HEK293 (cell line): Measurements from ENCODE around the gene S100A14.

Source experiments
- CTCF ChIA-PET: fragments of 350-600 bp; formaldehyde crosslinking; extraction: SDS; loops from one replicate; lab custom pipeline; 2021; ENCODE audit warnings: antibody characterized with exemption; lab: Yijun Ruan, JAX
- POLR2A ChIA-PET: fragments of 300-600 bp; formaldehyde crosslinking; extraction: SDS; loops from one replicate; lab custom pipeline; 2020; ENCODE audit warnings: antibody characterized with exemption, inconsistent platforms; lab: Yijun Ruan, JAX
- H3K27ac ChIP-seq: fragments of 200-500 bp; sonication (Bioruptor generic); 2 replicates; pipeline ENCODE4 v1.5.1; 2014; ENCODE audit warnings: low read depth, low read length, control low read depth, inconsistent platforms; ENCODE audit errors: extremely low read depth
- H3K36me3 ChIP-seq, 2 experiments: fragments of 200-500 bp in 1 of 2; sonication (Bioruptor generic) in 1 of 2; 1 replicate in 1 of 2; 2 replicates in 1 of 2; pipeline ENCODE4 v1.5.1; 2014 to 2017; ENCODE audit warnings: inconsistent platforms in 2 of 2, low read length in 2 of 2; ENCODE audit not compliant: control insufficient read depth in 2 of 2, insufficient read depth in 1 of 2
- H3K4me1 ChIP-seq: fragments of 200-500 bp; sonication (Bioruptor generic); 2 replicates; pipeline ENCODE4 v1.5.1; 2014; ENCODE audit warnings: mild to moderate bottlenecking, low read length, inconsistent platforms; ENCODE audit not compliant: control insufficient read depth, insufficient read depth
- H3K4me3 ChIP-seq: 2 replicates; pipeline ENCODE4 v1.5.1; 2011; ENCODE audit warnings: low read depth, mild to moderate bottlenecking, control low read depth, low read length, moderate library complexity
- H3K9me3 ChIP-seq: fragments of 200-500 bp; sonication (Bioruptor generic); 2 replicates; pipeline ENCODE4 v1.5.1; 2014; ENCODE audit warnings: low read depth, low read length, inconsistent platforms; ENCODE audit not compliant: control insufficient read depth, insufficient read depth
- HOXD13 ChIP-seq: sonication (generic); formaldehyde crosslinking; IDR thresholded peaks from 2 replicates; pipeline ENCODE4 v1.8.0; 2022; ENCODE audit warnings: missing genetic modification reagents, borderline replicate concordance
- KLF1 ChIP-seq: fragments of 450-650 bp; formaldehyde crosslinking; IDR thresholded peaks from 2 replicates; pipeline ENCODE4 v1.5.1; 2016; ENCODE audit warnings: missing biosample characterization, missing genetic modification characterization
- KLF9 ChIP-seq: fragments of 450-650 bp; formaldehyde crosslinking; IDR thresholded peaks from 2 replicates; pipeline ENCODE4 v1.5.1; 2016; ENCODE audit warnings: missing biosample characterization, missing genetic modification characterization, low read depth
- TSHZ1 ChIP-seq: fragments of 450-650 bp; formaldehyde crosslinking; IDR thresholded peaks from 2 replicates; pipeline ENCODE4 v1.5.1; 2016; ENCODE audit warnings: missing biosample characterization, missing genetic modification characterization, borderline replicate concordance
- WT1 ChIP-seq: fragments of 450-650 bp; formaldehyde crosslinking; IDR thresholded peaks from 2 replicates; pipeline ENCODE4 v1.5.1; 2016; ENCODE audit warnings: missing biosample characterization, missing genetic modification characterization
- ZNF132 ChIP-seq: fragments of 450-650 bp; formaldehyde crosslinking; IDR thresholded peaks from 2 replicates; pipeline ENCODE4 v1.5.1; 2017; ENCODE audit warnings: missing biosample characterization, missing genetic modification characterization, borderline replicate concordance
- ZNF133 ChIP-seq: fragments of 450-650 bp; formaldehyde crosslinking; IDR thresholded peaks from 2 replicates; pipeline ENCODE4 v1.5.1; 2016; ENCODE audit warnings: missing biosample characterization, missing genetic modification characterization
- ZNF140 ChIP-seq: fragments of 450-650 bp; formaldehyde crosslinking; IDR thresholded peaks from 2 replicates; pipeline ENCODE4 v1.5.1; 2016; ENCODE audit warnings: missing biosample characterization, missing genetic modification characterization
- ZNF169 ChIP-seq: fragments of 450-650 bp; formaldehyde crosslinking; IDR thresholded peaks from 2 replicates; pipeline ENCODE4 v1.5.1; 2016; ENCODE audit warnings: missing biosample characterization, missing genetic modification characterization
- ZNF175 ChIP-seq: fragments of 450-650 bp; formaldehyde crosslinking; IDR thresholded peaks from 2 replicates; pipeline ENCODE4 v1.5.1; 2016; ENCODE audit warnings: missing biosample characterization, missing genetic modification characterization
- ZNF211 ChIP-seq: fragments of 450-650 bp; formaldehyde crosslinking; IDR thresholded peaks from 2 replicates; pipeline ENCODE4 v1.5.1; 2016; ENCODE audit warnings: low read depth, missing biosample characterization, missing genetic modification characterization
- ZNF223 ChIP-seq: fragments of 450-650 bp; formaldehyde crosslinking; IDR thresholded peaks from 2 replicates; pipeline ENCODE4 v1.5.1; 2016; ENCODE audit warnings: missing biosample characterization, missing genetic modification characterization
- ZNF26 ChIP-seq: fragments of 450-650 bp; formaldehyde crosslinking; IDR thresholded peaks from 2 replicates; pipeline ENCODE4 v1.5.1; 2016; ENCODE audit warnings: missing biosample characterization, missing genetic modification characterization
- ZNF311 ChIP-seq: fragments of 450-650 bp; formaldehyde crosslinking; IDR thresholded peaks from 2 replicates; pipeline ENCODE4 v1.5.1; 2017; ENCODE audit warnings: missing biosample characterization, missing genetic modification characterization, borderline replicate concordance
- ZNF366 ChIP-seq: fragments of 450-650 bp; formaldehyde crosslinking; conservative IDR thresholded peaks from 2 replicates; pipeline ENCODE4 v1.5.1; 2016; ENCODE audit warnings: missing biosample characterization, missing genetic modification characterization
- ZNF391 ChIP-seq: fragments of 450-650 bp; formaldehyde crosslinking; IDR thresholded peaks from 2 replicates; pipeline ENCODE4 v1.5.1; 2016; ENCODE audit warnings: low read depth, missing biosample characterization, missing genetic modification characterization, borderline replicate concordance
- ZNF426 ChIP-seq: fragments of 450-650 bp; formaldehyde crosslinking; IDR thresholded peaks from 2 replicates; pipeline ENCODE4 v1.5.1; 2017; ENCODE audit warnings: missing biosample characterization, missing genetic modification characterization, mild to moderate bottlenecking, inconsistent platforms, moderate library complexity
- ZNF48 ChIP-seq: fragments of 450-650 bp; formaldehyde crosslinking; IDR thresholded peaks from 2 replicates; pipeline ENCODE4 v1.5.1; 2016; ENCODE audit warnings: missing biosample characterization, missing genetic modification characterization
- ZNF501 ChIP-seq: fragments of 450-650 bp; formaldehyde crosslinking; IDR thresholded peaks from 2 replicates; pipeline ENCODE4 v1.5.1; 2016; ENCODE audit warnings: missing biosample characterization, missing genetic modification characterization
- ZNF548 ChIP-seq: fragments of 450-650 bp; formaldehyde crosslinking; IDR thresholded peaks from 2 replicates; pipeline ENCODE4 v1.5.1; 2016; ENCODE audit warnings: missing biosample characterization, missing genetic modification characterization
- ZNF549 ChIP-seq: fragments of 450-650 bp; IDR thresholded peaks from 2 replicates; pipeline ENCODE4 v1.5.1; 2018; ENCODE audit warnings: missing biosample characterization, missing genetic modification characterization, mild to moderate bottlenecking, inconsistent platforms, moderate library complexity
- ZNF558 ChIP-seq: fragments of 450-650 bp; formaldehyde crosslinking; IDR thresholded peaks from 2 replicates; pipeline ENCODE4 v1.5.1; 2016; ENCODE audit warnings: missing biosample characterization, missing genetic modification characterization
- ZNF571 ChIP-seq: fragments of 450-650 bp; formaldehyde crosslinking; IDR thresholded peaks from 2 replicates; pipeline ENCODE4 v1.5.0; 2017; ENCODE audit warnings: missing biosample characterization, missing genetic modification characterization
- ZNF585B ChIP-seq: fragments of 450-650 bp; formaldehyde crosslinking; IDR thresholded peaks from 2 replicates; pipeline ENCODE4 v1.5.1; 2016; ENCODE audit warnings: missing biosample characterization, missing genetic modification characterization
- ZNF596 ChIP-seq: fragments of 450-650 bp; IDR thresholded peaks from 2 replicates; pipeline ENCODE4 v1.5.0; 2018; ENCODE audit warnings: missing biosample characterization, mild to moderate bottlenecking, missing genetic modification characterization, moderate library complexity
- ZNF670 ChIP-seq: fragments of 450-650 bp; formaldehyde crosslinking; IDR thresholded peaks from 2 replicates; pipeline ENCODE4 v1.5.1; 2016; ENCODE audit warnings: missing biosample characterization, missing genetic modification characterization, low read depth
- ZNF768 ChIP-seq: fragments of 450-650 bp; formaldehyde crosslinking; IDR thresholded peaks from 2 replicates; pipeline ENCODE4 v1.5.1; 2018; ENCODE audit warnings: missing biosample characterization, mild to moderate bottlenecking, missing genetic modification characterization
- ZNF843 ChIP-seq: fragments of 450-650 bp; formaldehyde crosslinking; IDR thresholded peaks from 2 replicates; pipeline ENCODE4 v1.5.1; 2016; ENCODE audit warnings: missing biosample characterization, missing genetic modification characterization
- ZSCAN30 ChIP-seq: fragments of 450-650 bp; IDR thresholded peaks from 2 replicates; pipeline ENCODE4 v1.5.1; 2018; ENCODE audit warnings: missing biosample characterization, mild to moderate bottlenecking, missing genetic modification characterization, moderate library complexity
- ZSCAN5A ChIP-seq: fragments of 450-650 bp; formaldehyde crosslinking; IDR thresholded peaks from 2 replicates; pipeline ENCODE4 v1.5.1; 2016; ENCODE audit warnings: missing biosample characterization, missing genetic modification characterization

S100A14 gene

GRCh38 chr1:153568367-153569099 lies 47.6 kb downstream of the S100A14 start:
- ChIA-PET POLR2A (interaction anchor here (0.9 to 2.2 kb wide), 15 partner anchors 7 to 66 kb away, joined by 3 to 11 read pairs (median 4); partner anchors contain the start of genes CHTOP, S100A13 and S100A4), CTCF (interaction anchor here (0.6 to 6.3 kb wide), 33 partner anchors 8 to 225 kb away, joined by 3 to 148 read pairs (median 5); partner anchors contain the start of genes CHTOP, S100A1, S100A13 and S100A3)
- H3K4me3 ChIP-seq: no peak overlapping the region
- H3K9me3 ChIP-seq: no peaks in the 10 kb centered on the region
- no peaks in the 10 kb centered on the region for H3K36me3 ChIP-seq
- peaks cover 7% of the 10 kb centered on the region for H3K4me1 ChIP-seq
- H3K27ac ChIP-seq: peak overlapping the region; percentile 12; the same call in 1 of the 2 replicates
- TF ChIP-seq ZNF132 (tag by site-specific recombination): no peak
- TF ChIP-seq ZNF843 (tag by site-specific recombination): no peak
- TF ChIP-seq TSHZ1 (tag by site-specific recombination): no peak
- TF ChIP-seq ZNF26: no peak
- TF ChIP-seq ZNF133 (tag by site-specific recombination): no peak
- TF ChIP-seq ZNF391: 0 out of 2 replicates have a peak, but pooled peaks have one; percentile 71
- no peak for TF ChIP-seq ZNF548 (tag by site-specific recombination)
- TF ChIP-seq HOXD13 (CRISPR knock-in tag): no peak
- no peak for TF ChIP-seq ZNF175 (tag by site-specific recombination)
- TF ChIP-seq KLF9 (tag by site-specific recombination): no peak
- TF ChIP-seq WT1: peak; percentile 42; the same call in 1 of the 2 replicates
- no peak for TF ChIP-seq KLF1 (tag by site-specific recombination)
- TF ChIP-seq ZNF585B: no peak
- no peak for TF ChIP-seq ZNF768 (tag by site-specific recombination)
- TF ChIP-seq ZNF549 (tag by site-specific recombination): no peak
- TF ChIP-seq ZNF211: no peak
- no peak for TF ChIP-seq ZNF571
- no peak for TF ChIP-seq ZSCAN5A (tag by site-specific recombination)
- no peak for TF ChIP-seq ZNF596
- no peak for TF ChIP-seq ZNF223 (tag by site-specific recombination)
- TF ChIP-seq ZNF140 (tag by site-specific recombination): no peak
- no peak for TF ChIP-seq ZNF169 (tag by site-specific recombination)
- TF ChIP-seq ZSCAN30: peak; percentile 91
- TF ChIP-seq ZNF366: peak; percentile 88
- peak; percentile 45; the same call in 1 of the 2 replicates for TF ChIP-seq ZNF501 (tag by site-specific recombination)
- no peak for TF ChIP-seq ZNF48 (tag by site-specific recombination)
- TF ChIP-seq ZNF670 (tag by site-specific recombination): no peak
- TF ChIP-seq ZNF558 (tag by site-specific recombination): 0 out of 2 replicates have a peak, but pooled peaks have one; percentile 20
- no peak for TF ChIP-seq ZNF426
- no peak for TF ChIP-seq ZNF311 (tag by site-specific recombination)
